Panc1 (cell line): ENCODE results near the gene UBR3.
"Not testable (repeated sequence)": the region's sequence is repeated elsewhere in the genome, so short reads cannot be mapped to it uniquely, and the experiment has no call there.

Experiments used
- CTCF ChIP-seq: fragments of 450-650 bp; IDR thresholded peaks from 2 replicates; pipeline ENCODE4 v1.5.1; 2017; ENCODE audit warnings: mild to moderate bottlenecking
- POLR2AphosphoS5 ChIP-seq: IDR thresholded peaks from 2 replicates; pipeline ENCODE4 v1.6.1; 2012; ENCODE audit warnings: mild to moderate bottlenecking, low read depth, low read length, moderate library complexity
- REST ChIP-seq, 2 experiments: IDR thresholded peaks; 2 replicates each; pipeline ENCODE4 v1.6.1; 2011 to 2012; ENCODE audit warnings: low read depth in 2 of 2, control low read depth in 1 of 2, low read length in 1 of 2, mild to moderate bottlenecking in 1 of 2, moderate library complexity in 1 of 2; ENCODE audit not compliant: insufficient read depth in 1 of 2
- TCF7L2 ChIP-seq: IDR thresholded peaks from 2 replicates; pipeline ENCODE4 v1.6.1; 2011; ENCODE audit warnings: mild to moderate bottlenecking, low read depth, low read length, inconsistent platforms

GRCh38 chr2:169957219-169957618 lies 130.0 kb downstream of the UBR3 start:
- TF ChIP-seq POLR2AphosphoS5; REST (IDR thresholded peaks at IDR 0.05; ENCODE audit: insufficient read depth in 1 of 2, low read depth in 2 of 2, low read length in 1 of 2); CTCF; TCF7L2: not testable (repeated sequence)
